ENCODE data around the gene ANK3.

ANK3 gene

GRCh38 chr10:60430017-60430416 is 40.3 kb upstream of the ANK3 start (continued):
- TF ChIP-seq ZNF629 (tag by site-specific recombination; IDR thresholded peaks at IDR 0.05) (no peak), ZBTB21 (tag by site-specific recombination; IDR thresholded peaks at IDR 0.05) (no peak), ZNF621 (tag by site-specific recombination; IDR thresholded peaks at IDR 0.05) (no peak), OVOL3 (tag by site-specific recombination; IDR thresholded peaks at IDR 0.05) (no peak), ZNF514 (tag by site-specific recombination; IDR thresholded peaks at IDR 0.05) (no peak), ZNF23 (tag by site-specific recombination; IDR thresholded peaks at IDR 0.05; ENCODE audit: borderline replicate concordance) (no peak)

- Histone ChIP-seq H3K4me3 (ENCODE audit: low read depth, low read length) (no peak overlapping the region), H3K36me3 (ENCODE audit: control insufficient read depth in 2 of 2, insufficient read depth in 1 of 2, low read length in 2 of 2) (no peaks in the 10 kb centered on the region), H3K27ac (ENCODE audit: extremely low read depth, low read depth, low read length) (no peak overlapping the region), H3K4me1 (ENCODE audit: control insufficient read depth, insufficient read depth, low read length) (no peaks in the 10 kb centered on the region), H3K9me3 (ENCODE audit: control insufficient read depth, insufficient read depth, low read depth, low read length) (no peaks in the 10 kb centered on the region)
- ChIA-PET POLR2A (no interaction called here), CTCF (interaction anchor here (0.6 to 2.4 kb wide), 6 partner anchors 12 to 339 kb away, joined by 3 to 10 read pairs (median 3); no protein-coding TSS in a partner anchor)
- TF ChIP-seq ZNF585B (tag by site-specific recombination; IDR thresholded peaks at IDR 0.05) (no peak), PRDM1 (tag by site-specific recombination; IDR thresholded peaks at IDR 0.05) (peak; percentile 74), ZNF404 (tag by site-specific recombination; IDR thresholded peaks at IDR 0.05) (no peak), ZNF571 (tag by site-specific recombination; IDR thresholded peaks at IDR 0.05) (no peak)
Observed at GRCh38 chr10:60429084-60429849, 39.6 kb upstream of the ANK3 start.

- no peak for TF ChIP-seq ZNF223 (tag by site-specific recombination; IDR thresholded peaks at IDR 0.05)
- TF ChIP-seq BCL11A (tag by site-specific recombination; IDR thresholded peaks at IDR 0.05; ENCODE audit: low read depth), result no peak
- TF ChIP-seq ZNF24 (tag by site-specific recombination; IDR thresholded peaks at IDR 0.05), result no peak
- CTCF ChIA-PET, result interaction anchor here (0.6 to 1.5 kb wide), 3 partner anchors 17 to 330 kb away, joined by 3 read pairs; no protein-coding TSS in a partner anchor
- POLR2A ChIA-PET, result no interaction called here
- Histone ChIP-seq H3K4me1 (ENCODE audit: control insufficient read depth, insufficient read depth, low read length) (no peaks in the 10 kb centered on the region), H3K9me3 (ENCODE audit: control insufficient read depth, insufficient read depth, low read depth, low read length) (no peaks in the 10 kb centered on the region), H3K36me3 (ENCODE audit: control insufficient read depth in 2 of 2, insufficient read depth in 1 of 2, low read length in 2 of 2) (no peaks in the 10 kb centered on the region), H3K27ac (ENCODE audit: extremely low read depth, low read depth, low read length) (no peak overlapping the region), H3K4me3 (ENCODE audit: low read depth, low read length) (no peak overlapping the region)
Observed at GRCh38 chr10:60428387-60428737, 38.7 kb upstream of the ANK3 start.

GRCh38 chr10:60427709-60428386 is 38.2 kb upstream of the ANK3 start:
- H3K9me3 ChIP-seq (ENCODE audit: control insufficient read depth, insufficient read depth, low read depth, low read length), result no peaks in the 10 kb centered on the region
- ChIA-PET CTCF (interaction anchor here (0.6 to 1.1 kb wide), 2 partner anchors 17 to 156 kb away, joined by 3 read pairs; no protein-coding TSS in a partner anchor), POLR2A (no interaction called here)
- H3K4me3 ChIP-seq (ENCODE audit: low read depth, low read length), result no peak overlapping the region
- H3K36me3 ChIP-seq (ENCODE audit: control insufficient read depth in 2 of 2, insufficient read depth in 1 of 2, low read length in 2 of 2), result no peaks in the 10 kb centered on the region
- no peak overlapping the region for H3K27ac ChIP-seq (ENCODE audit: extremely low read depth, low read depth, low read length)
- H3K4me1 ChIP-seq (ENCODE audit: control insufficient read depth, insufficient read depth, low read length), result no peaks in the 10 kb centered on the region
- TF ChIP-seq ZNF37A (tag by site-specific recombination; IDR thresholded peaks at IDR 0.05) (no peak), ZNF610 (tag by site-specific recombination; IDR thresholded peaks at IDR 0.05; ENCODE audit: borderline replicate concordance) (no peak), ZNF239 (tag by site-specific recombination; IDR thresholded peaks at IDR 0.05) (no peak), ZNF449 (tag by site-specific recombination; IDR thresholded peaks at IDR 0.05) (no peak), ZNF791 (tag by site-specific recombination; IDR thresholded peaks at IDR 0.05) (no peak), PBX3 (CRISPR knock-in tag; IDR thresholded peaks at IDR 0.05) (no peak), PRDM6 (tag by site-specific recombination; IDR thresholded peaks at IDR 0.05) (no peak), ZNF777 (tag by site-specific recombination; IDR thresholded peaks at IDR 0.05; ENCODE audit: borderline replicate concordance) (no peak), HOXC10 (CRISPR knock-in tag; IDR thresholded peaks at IDR 0.05) (no peak)
